Tibial nerve (tissue), 4 donors: ENCODE measurements around the gene ZNF79. TPM values are rescaled to one million over a fixed set of nuclear protein-coding genes. Genes with fewer than 3 reads are reported as not detected.

Experiments
- DNase-seq, 2 donors: peaks; one replicate each; pipeline ENCODE4 v3.0.0-alpha.2; 2019; ENCODE audit warnings: low spot score in 2 of 2
- H3K27ac ChIP-seq, 4 donors: fragments of 200-600 bp; sonication (generic) in 3 of 4; one replicate each; pipeline ENCODE4 v1.5.1; 2017 to 2019; ENCODE audit warnings: mild to moderate bottlenecking in 1 of 4
- H3K27me3 ChIP-seq, 2 donors: fragments of 200-600 bp; sonication (generic) in 1 of 2; one replicate each; pipeline versions ENCODE4 v1.5.1 to v1.6.0; 2017 to 2019
- H3K36me3 ChIP-seq, 3 donors: fragments of 200-600 bp; sonication (generic); one replicate each; pipeline ENCODE4 v1.5.1; 2018 to 2019
- H3K4me1 ChIP-seq, 4 donors: fragments of 200-600 bp; sonication (generic) in 3 of 4; one replicate each; pipeline ENCODE4 v1.5.1; 2017 to 2019
- H3K4me3 ChIP-seq, 4 donors: fragments of 200-600 bp; sonication (generic) in 3 of 4; one replicate each; pipeline ENCODE4 v1.5.1; 2017 to 2019; ENCODE audit warnings: mild to moderate bottlenecking in 1 of 4, moderate library complexity in 1 of 4
- H3K9me3 ChIP-seq, 4 donors: fragments of 200-600 bp; sonication (generic) in 3 of 4; one replicate each; pipeline ENCODE4 v1.5.1; 2017 to 2019
- CTCF ChIP-seq, 5 experiments: fragments of 200-600 bp in 3 of 5; fragments of 450-650 bp in 2 of 5; sonication (generic) in 3 of 5; IDR thresholded peaks; one replicate each; pipeline ENCODE4 v1.5.1; 2016 to 2019; ENCODE audit warnings: antibody characterized with exemption in 5 of 5, mild to moderate bottlenecking in 3 of 5, moderate library complexity in 2 of 5
- EP300 ChIP-seq, 2 donors: sonication (generic); formaldehyde crosslinking; IDR thresholded peaks; one replicate each; pipeline ENCODE4 v1.6.1; 2017; ENCODE audit warnings: antibody characterized with exemption in 2 of 2, mild to moderate bottlenecking in 1 of 2
- POLR2A ChIP-seq, 2 donors: fragments of 450-650 bp; IDR thresholded peaks; one replicate each; pipeline ENCODE4 v1.6.1; 2017; ENCODE audit warnings: antibody characterized with exemption in 2 of 2, mild to moderate bottlenecking in 2 of 2, moderate library complexity in 2 of 2
- whole genome bisulfite sequencing, 2 donors: methylation state at CpG; one replicate each; pipeline ENCODE4 v1.1.5; 2018; 5-methylcytosine and 5-hydroxymethylcytosine counted together
- total RNA-seq, 4 donors: library from RNA; depleted of rRNA; stranded (reverse); fragments of >200 nt; gene quantifications; one replicate each; pipeline ENCODE4 v1.1.0, GENCODE V29; 2016

Gene ZNF79
- total RNA-seq, 4 donors from 2014 or later = 11.6 to 18.0 (median 13.0) TPM

DNA sequence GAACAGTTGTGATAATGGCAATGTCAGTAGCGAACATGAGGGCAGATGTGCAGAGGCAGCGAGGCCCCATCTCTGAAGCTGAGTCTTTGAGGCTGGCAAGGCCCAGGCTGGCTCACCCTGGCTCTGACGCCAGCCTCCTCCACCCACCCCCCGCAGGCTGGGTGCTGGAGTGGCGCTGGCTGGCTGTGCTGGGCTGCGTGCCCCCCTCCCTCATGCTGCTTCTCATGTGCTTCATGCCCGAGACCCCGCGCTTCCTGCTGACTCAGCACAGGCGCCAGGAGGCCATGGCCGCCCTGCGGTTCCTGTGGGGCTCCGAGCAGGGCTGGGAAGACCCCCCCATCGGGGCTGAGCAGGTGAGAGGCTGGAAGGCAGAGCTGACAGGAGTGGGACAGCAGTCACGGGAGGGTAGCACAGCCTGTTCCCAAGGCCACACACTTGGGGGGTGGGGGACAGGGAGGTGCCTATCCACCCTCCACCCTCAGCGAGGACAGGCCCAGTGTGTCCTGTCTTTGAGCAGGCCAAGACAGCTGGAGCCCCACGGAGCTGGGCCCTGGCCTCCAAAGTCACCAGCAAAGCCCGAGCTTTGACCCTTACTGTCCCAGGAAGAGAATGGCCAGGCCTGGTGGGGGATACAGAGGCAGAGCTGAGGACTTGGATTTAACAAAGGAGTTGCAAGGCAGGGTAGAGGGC is 21.6 kb upstream of the ZNF79 start:
- WGBS, 2 donors = 78 to 80% methylated on average over 5 to 10 of the region's 18 CpGs
- Histone ChIP-seq H3K27me3 (no peaks in the 10 kb centered on the region), H3K9me3 (no peaks in the 10 kb centered on the region), H3K36me3 (peaks cover 2 to 76% (median 15%) of the 10 kb centered on the region in 3 donors), H3K4me1 (peaks cover 0 to 18% (median 12%) of the 10 kb centered on the region in 4 donors), H3K4me3 (no peak overlapping the region), H3K27ac (no peak overlapping the region)
- TF ChIP-seq EP300 (IDR thresholded peaks at IDR 0.05) (no peak), CTCF (IDR thresholded peaks at IDR 0.05) (no peak), POLR2A (IDR thresholded peaks at IDR 0.05) (no peak)
- DNase-seq = no peak

- 89 to 90% methylated on average over 20 of the region's 22 CpGs for WGBS, 2 donors
- no peak for DNase-seq
- no peaks in the 10 kb centered on the region for H3K27me3 ChIP-seq
- peaks cover 2 to 78% (median 15%) of the 10 kb centered on the region in 3 donors for H3K36me3 ChIP-seq
- H3K4me3 ChIP-seq = no peak overlapping the region
- H3K27ac ChIP-seq = no peak overlapping the region
- no peak for TF ChIP-seq POLR2A (IDR thresholded peaks at IDR 0.05)
- TF ChIP-seq EP300 (IDR thresholded peaks at IDR 0.05) = no peak
- TF ChIP-seq CTCF (IDR thresholded peaks at IDR 0.05) = no peak
- H3K9me3 ChIP-seq = no peaks in the 10 kb centered on the region
- peaks cover 0 to 7% (median 3%) of the 10 kb centered on the region in 4 donors for H3K4me1 ChIP-seq
These were observed 20.5 kb upstream of the ZNF79 start for GRCh38 chr9:127403507-127404192.

- no peak for DNase-seq
- H3K27ac ChIP-seq = no peak overlapping the region
- no peaks in the 10 kb centered on the region for H3K9me3 ChIP-seq
- H3K36me3 ChIP-seq = peaks cover 2 to 78% (median 15%) of the 10 kb centered on the region in 3 donors
- H3K4me1 ChIP-seq = no peaks in the 10 kb centered on the region
- whole genome bisulfite sequencing, 2 donors = 93 to 95% methylated on average over 4 to 22 of the region's 23 CpGs
- H3K4me3 ChIP-seq = no peak overlapping the region
- H3K27me3 ChIP-seq = no peaks in the 10 kb centered on the region
- no peak for TF ChIP-seq EP300 (IDR thresholded peaks at IDR 0.05)
- no peak for TF ChIP-seq CTCF (IDR thresholded peaks at IDR 0.05)
- no peak for TF ChIP-seq POLR2A (IDR thresholded peaks at IDR 0.05)
These were observed 19.6 kb upstream of the ZNF79 start for GRCh38 chr9:127404631-127405030.

DNA sequence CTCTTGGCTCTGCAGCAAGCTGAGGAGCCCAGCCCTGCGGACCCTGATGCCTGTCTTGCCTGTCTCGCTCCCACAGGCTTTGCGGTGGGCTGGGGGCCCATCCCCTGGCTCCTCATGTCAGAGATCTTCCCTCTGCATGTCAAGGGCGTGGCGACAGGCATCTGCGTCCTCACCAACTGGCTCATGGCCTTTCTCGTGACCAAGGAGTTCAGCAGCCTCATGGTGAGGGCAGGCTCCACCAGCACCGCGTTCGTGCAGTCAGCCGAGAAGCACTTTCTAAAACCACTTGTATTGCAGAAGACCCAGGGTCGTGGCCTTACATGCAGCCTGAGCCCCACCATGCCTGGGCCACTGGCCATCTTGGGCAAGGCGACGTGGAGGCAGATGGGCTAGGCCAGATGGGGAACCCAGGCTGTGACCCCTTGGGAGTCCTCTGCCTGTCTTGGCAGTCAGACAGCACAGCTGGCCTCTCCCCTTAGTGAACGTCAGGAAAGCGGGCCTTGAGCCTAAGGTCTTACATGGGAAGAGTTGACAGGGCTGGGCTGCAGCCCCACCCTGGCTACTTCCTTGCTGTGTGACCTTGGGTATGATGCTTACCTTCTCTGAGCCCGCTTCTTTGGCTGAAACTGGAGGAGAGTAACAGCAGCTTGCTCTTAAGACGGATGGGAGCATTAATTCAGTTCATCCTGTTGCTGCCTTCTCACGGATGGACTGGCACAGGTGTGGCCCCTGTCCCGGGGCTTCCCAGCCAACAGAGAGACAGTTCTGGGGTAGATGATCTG is 18.6 kb upstream of the ZNF79 start:
- DNase-seq = no peak
- no peak for TF ChIP-seq EP300 (IDR thresholded peaks at IDR 0.05)
- no peak for TF ChIP-seq CTCF (IDR thresholded peaks at IDR 0.05)
- TF ChIP-seq POLR2A (IDR thresholded peaks at IDR 0.05) = no peak
- no peaks in the 10 kb centered on the region for H3K9me3 ChIP-seq
- 88 to 94% methylated on average over 17 to 19 of the region's 20 CpGs for WGBS, 2 donors
- no peaks in the 10 kb centered on the region for H3K4me1 ChIP-seq
- no peaks in the 10 kb centered on the region for H3K27me3 ChIP-seq
- H3K4me3 ChIP-seq = no peak overlapping the region
- no peak overlapping the region for H3K27ac ChIP-seq
- H3K36me3 ChIP-seq = peaks cover 2 to 70% (median 15%) of the 10 kb centered on the region in 3 donors
